Peyer's patch (tissue), 4 donors: ENCODE data around the gene SURF1.

Experiments used
- CTCF ChIP-seq, 6 experiments: fragments of 450-650 bp in 4 of 6; fragments of 200-600 bp in 2 of 6; sonication (generic) in 1 of 6; IDR thresholded peaks; one replicate each; pipeline ENCODE4 v1.5.1; 2017 to 2019; ENCODE audit warnings: antibody characterized with exemption in 6 of 6, mild to moderate bottlenecking in 3 of 6, moderate library complexity in 1 of 6
- POLR2A ChIP-seq, 2 donors: fragments of 450-650 bp; IDR thresholded peaks; one replicate each; pipeline ENCODE4 v1.5.1; 2017; ENCODE audit warnings: antibody characterized with exemption in 2 of 2, mild to moderate bottlenecking in 2 of 2, moderate library complexity in 2 of 2

GRCh38 chr9:133385452-133385851 lies 29.2 kb upstream of the SURF1 start:
- TF ChIP-seq POLR2A (IDR thresholded peaks at IDR 0.05), result no peak
- TF ChIP-seq CTCF (IDR thresholded peaks at IDR 0.05), result no peak
